ENCODE measurements around the gene MOCS1. TPM values are rescaled to one million over a fixed set of nuclear protein-coding genes. Genes with fewer than 3 reads are reported as not detected.
A peak's percentile ranks its signal among the peaks of the same experiment; 100 is the strongest.

Gene MOCS1
- total RNA-seq, 4 donors from 2014 or later: 26.4 to 61.7 (median 38.4) TPM

GRCh38 chr6:39929733-39930461 lies 4.4 kb downstream of the MOCS1 start:
- DNase-seq: peak in 1 of 2 donors; percentile 45
- H3K36me3 ChIP-seq: peaks cover 0 to 11% of the 10 kb centered on the region in 2 donors
- H3K27ac ChIP-seq: peak overlapping the region; percentile 95 to 99 (median 97)
- H3K4me1 ChIP-seq: peaks cover 74 to 80% of the 10 kb centered on the region in 2 donors
- H3K27me3 ChIP-seq: no peaks in the 10 kb centered on the region
- in situ Hi-C loops (cut with MboI; ENCODE audit: low sequenced_read_pairs in 4 of 4): no loop called here
- TF ChIP-seq POLR2A (IDR thresholded peaks at IDR 0.05) (no peak), CTCF (IDR thresholded peaks at IDR 0.05 in 4 of 5, conservative IDR thresholded peaks at IDR 0.05 in 1 of 5) (no peak)
- intact Hi-C loops (cut with DNase I; ENCODE audit: low total_unique reads): loop anchor here (5.0 to 10.0 kb wide), 3 partner anchors 855 to 1142 kb away; partner anchors contain the start of genes NFYA and OARD1
- H3K4me3 ChIP-seq: peak overlapping the region in 3 of 4 donors; percentile 24 to 26 (median 24)
- peak in 1 of 2 donors; percentile 27 for ATAC-seq
- H3K9me3 ChIP-seq: no peaks in the 10 kb centered on the region

- TF ChIP-seq CTCF (IDR thresholded peaks at IDR 0.05 in 4 of 5, conservative IDR thresholded peaks at IDR 0.05 in 1 of 5): no peak
- TF ChIP-seq POLR2A (IDR thresholded peaks at IDR 0.05): no peak
- peaks cover 77 to 87% of the 10 kb centered on the region in 2 donors for H3K4me1 ChIP-seq
- DNase-seq (no peak), ATAC-seq (no peak)
- intact Hi-C loops (cut with DNase I; ENCODE audit: low total_unique reads): no loop called here
- H3K9me3 ChIP-seq: no peaks in the 10 kb centered on the region
- in situ Hi-C loops (cut with MboI; ENCODE audit: low sequenced_read_pairs in 4 of 4): no loop called here
- peak overlapping the region; percentile 95 to 99 (median 97) for H3K27ac ChIP-seq
- H3K4me3 ChIP-seq: peak overlapping the region in 1 of 4 donors; percentile 24
- H3K27me3 ChIP-seq: no peaks in the 10 kb centered on the region
- H3K36me3 ChIP-seq: peaks cover 0 to 18% of the 10 kb centered on the region in 2 donors
Observed at GRCh38 chr6:39929039-39929732, 5.1 kb downstream of the MOCS1 start.

- peaks cover 0 to 29% of the 10 kb centered on the region in 2 donors for H3K36me3 ChIP-seq
- no peaks in the 10 kb centered on the region for H3K9me3 ChIP-seq
- no peaks in the 10 kb centered on the region for H3K27me3 ChIP-seq
- in situ Hi-C loops (cut with MboI; ENCODE audit: low sequenced_read_pairs in 4 of 4): no loop called here
- intact Hi-C loops (cut with DNase I; ENCODE audit: low total_unique reads): no loop called here
- peak overlapping the region; percentile 95 to 99 (median 97) for H3K27ac ChIP-seq
- TF ChIP-seq POLR2A (IDR thresholded peaks at IDR 0.05) (no peak), CTCF (IDR thresholded peaks at IDR 0.05 in 4 of 5, conservative IDR thresholded peaks at IDR 0.05 in 1 of 5) (no peak)
- H3K4me1 ChIP-seq: peaks cover 81 to 93% of the 10 kb centered on the region in 2 donors
- peak; percentile 45 to 75 for ATAC-seq
- peak; percentile 53 to 74 for DNase-seq
- no peak overlapping the region for H3K4me3 ChIP-seq
Observed at GRCh38 chr6:39927159-39927558, 7.1 kb downstream of the MOCS1 start.

- H3K4me1 ChIP-seq: peaks cover 76 to 88% of the 10 kb centered on the region in 2 donors
- in situ Hi-C loops (cut with MboI; ENCODE audit: low sequenced_read_pairs in 4 of 4) (no loop called here), intact Hi-C loops (cut with DNase I; ENCODE audit: low total_unique reads) (no loop called here)
- ATAC-seq: peak; percentile 35 to 43
- H3K36me3 ChIP-seq: peaks cover 0 to 29% of the 10 kb centered on the region in 2 donors
- H3K27me3 ChIP-seq: no peaks in the 10 kb centered on the region
- peak; percentile 50 to 66 for DNase-seq
- no peak overlapping the region for H3K4me3 ChIP-seq
- TF ChIP-seq CTCF (IDR thresholded peaks at IDR 0.05 in 4 of 5, conservative IDR thresholded peaks at IDR 0.05 in 1 of 5) (no peak), POLR2A (IDR thresholded peaks at IDR 0.05) (no peak)
- peak overlapping the region; percentile 95 to 99 (median 97) for H3K27ac ChIP-seq
- no peaks in the 10 kb centered on the region for H3K9me3 ChIP-seq
Observed at GRCh38 chr6:39926668-39927067, 7.6 kb downstream of the MOCS1 start.
